IPS-15b (cell line): ENCODE measurements around the gene INTS6L.
A peak's percentile ranks its signal among the peaks of the same experiment; 100 is the strongest.

Experiments used
- H3K27me3 ChIP-seq: one replicate; pipeline ENCODE4 v1.6.1; 2013; ENCODE audit warnings: low read length; ENCODE audit not compliant: control insufficient read depth, insufficient read depth
- H3K36me3 ChIP-seq: one replicate; pipeline ENCODE4 v1.6.1; 2013; ENCODE audit warnings: low read length; ENCODE audit not compliant: control insufficient read depth, insufficient read depth
- H3K4me1 ChIP-seq: one replicate; pipeline ENCODE4 v1.6.1; 2013; ENCODE audit warnings: mild to moderate bottlenecking, low read length; ENCODE audit not compliant: control insufficient read depth, insufficient read depth
- H3K4me3 ChIP-seq: one replicate; pipeline ENCODE4 v1.5.1; 2013; ENCODE audit warnings: low read depth, low read length
- H3K9ac ChIP-seq: one replicate; pipeline ENCODE4 v1.6.1; 2013; ENCODE audit warnings: low read depth, mild to moderate bottlenecking, low read length
- H3K9me3 ChIP-seq: one replicate; pipeline ENCODE4 v1.6.1; 2013; ENCODE audit warnings: mild to moderate bottlenecking, low read length; ENCODE audit not compliant: control insufficient read depth, insufficient read depth

Gene INTS6L, protein sequence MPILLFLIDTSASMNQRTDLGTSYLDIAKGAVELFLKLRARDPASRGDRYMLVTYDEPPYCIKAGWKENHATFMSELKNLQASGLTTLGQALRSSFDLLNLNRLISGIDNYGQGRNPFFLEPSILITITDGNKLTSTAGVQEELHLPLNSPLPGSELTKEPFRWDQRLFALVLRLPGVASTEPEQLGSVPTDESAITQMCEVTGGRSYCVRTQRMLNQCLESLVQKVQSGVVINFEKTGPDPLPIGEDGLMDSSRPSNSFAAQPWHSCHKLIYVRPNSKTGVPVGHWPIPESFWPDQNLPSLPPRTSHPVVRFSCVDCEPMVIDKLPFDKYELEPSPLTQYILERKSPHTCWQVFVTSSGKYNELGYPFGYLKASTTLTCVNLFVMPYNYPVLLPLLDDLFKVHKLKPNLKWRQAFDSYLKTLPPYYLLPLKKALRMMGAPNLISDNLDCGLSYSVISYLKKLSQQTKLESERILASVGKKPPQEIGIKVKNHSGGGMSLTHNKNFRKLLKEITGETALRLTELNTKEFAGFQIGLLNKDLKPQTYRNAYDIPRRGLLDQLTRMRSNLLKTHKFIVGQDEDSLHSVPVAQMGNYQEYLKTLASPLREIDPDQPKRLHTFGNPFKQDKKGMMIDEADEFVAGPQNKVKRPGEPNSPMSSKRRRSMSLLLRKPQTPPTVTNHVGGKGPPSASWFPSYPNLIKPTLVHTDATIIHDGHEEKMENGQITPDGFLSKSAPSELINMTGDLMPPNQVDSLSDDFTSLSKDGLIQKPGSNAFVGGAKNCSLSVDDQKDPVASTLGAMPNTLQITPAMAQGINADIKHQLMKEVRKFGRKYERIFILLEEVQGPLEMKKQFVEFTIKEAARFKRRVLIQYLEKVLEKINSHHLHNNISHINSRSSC

DNA sequence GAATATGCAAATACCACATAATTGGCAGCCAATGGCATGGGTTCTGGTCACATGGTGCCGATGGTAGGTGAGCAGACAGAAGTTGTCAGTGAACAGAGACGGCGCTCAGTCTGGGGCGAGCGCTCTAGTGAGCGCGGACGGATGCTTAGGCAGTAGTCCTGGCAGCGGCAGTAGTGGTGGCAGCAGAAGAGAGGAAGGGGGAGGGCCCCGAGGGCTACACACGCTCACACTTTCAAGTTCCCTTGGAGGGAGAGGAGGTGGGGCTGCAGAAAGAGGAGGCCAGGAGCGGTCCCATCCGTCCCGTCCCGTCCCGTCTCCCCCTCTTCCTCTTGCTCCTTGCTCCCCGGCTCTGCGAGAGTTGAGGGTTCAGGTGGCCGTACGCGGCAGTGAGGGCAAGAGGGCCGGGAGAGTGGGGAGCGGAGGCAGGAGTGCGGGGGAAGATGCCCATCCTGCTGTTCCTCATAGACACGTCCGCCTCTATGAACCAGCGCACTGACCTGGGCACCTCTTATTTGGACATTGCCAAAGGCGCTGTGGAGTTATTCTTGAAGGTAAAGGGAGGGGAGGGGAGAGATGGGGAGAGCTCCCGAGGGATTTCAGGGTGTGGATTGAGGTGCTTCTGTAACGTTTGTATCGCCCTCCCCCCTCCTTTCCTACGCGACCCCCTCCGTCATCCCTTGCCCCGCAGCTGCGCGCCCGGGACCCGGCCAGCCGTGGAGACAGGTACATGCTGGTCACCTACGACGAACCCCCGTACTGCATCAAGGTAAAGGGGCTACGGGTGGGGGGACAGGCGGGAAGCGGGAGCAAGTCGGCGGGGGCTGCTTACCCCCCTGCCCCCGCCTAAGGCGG is at the start of gene INTS6L:
TSS of gene INTS6L (plus strand) at position 108 of the 852 bp plus-strand sequence. CDS start at position 441, 333 bp downstream.
- Histone ChIP-seq H3K36me3 (no peaks in the 10 kb centered on the region), H3K27me3 (no peaks in the 10 kb centered on the region), H3K9me3 (no peaks in the 10 kb centered on the region), H3K9ac (no peak within 1 kb of the TSS), H3K4me1 (no peaks in the 10 kb centered on the region), H3K4me3 (peak within 1 kb of the TSS; percentile 70)

- no peaks in the 10 kb centered on the region for H3K27me3 ChIP-seq
- H3K4me3 ChIP-seq, result no peak overlapping the region
- no peak overlapping the region for H3K9ac ChIP-seq
- no peaks in the 10 kb centered on the region for H3K9me3 ChIP-seq
- no peaks in the 10 kb centered on the region for H3K36me3 ChIP-seq
- H3K4me1 ChIP-seq, result no peaks in the 10 kb centered on the region
Observed at GRCh38 chrX:135476378-135476777, 44.1 kb upstream of the INTS6L start.

DNA sequence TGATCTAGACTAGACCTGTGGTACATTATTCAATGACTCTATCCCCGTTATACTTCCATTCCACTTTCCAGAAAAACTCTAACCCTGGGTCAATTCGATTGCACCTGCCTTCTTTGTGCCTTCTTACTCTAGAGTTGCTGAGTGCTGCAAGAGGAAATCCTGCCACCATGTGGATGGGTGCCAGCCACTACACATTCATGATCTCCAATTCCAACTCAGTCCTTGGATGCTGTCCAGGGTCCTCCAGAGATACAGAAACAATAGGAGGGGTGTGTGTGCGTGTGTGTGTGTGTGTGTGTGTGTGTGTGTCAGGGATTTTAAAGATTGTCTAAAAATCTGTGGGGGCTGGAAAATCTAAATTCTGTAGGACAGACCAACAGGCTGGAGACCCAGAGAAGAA is 42.9 kb upstream of the INTS6L start:
- H3K9me3 ChIP-seq, result no peaks in the 10 kb centered on the region
- no peaks in the 10 kb centered on the region for H3K4me1 ChIP-seq
- no peak overlapping the region for H3K9ac ChIP-seq
- no peaks in the 10 kb centered on the region for H3K27me3 ChIP-seq
- no peak overlapping the region for H3K4me3 ChIP-seq
- H3K36me3 ChIP-seq, result no peaks in the 10 kb centered on the region

DNA sequence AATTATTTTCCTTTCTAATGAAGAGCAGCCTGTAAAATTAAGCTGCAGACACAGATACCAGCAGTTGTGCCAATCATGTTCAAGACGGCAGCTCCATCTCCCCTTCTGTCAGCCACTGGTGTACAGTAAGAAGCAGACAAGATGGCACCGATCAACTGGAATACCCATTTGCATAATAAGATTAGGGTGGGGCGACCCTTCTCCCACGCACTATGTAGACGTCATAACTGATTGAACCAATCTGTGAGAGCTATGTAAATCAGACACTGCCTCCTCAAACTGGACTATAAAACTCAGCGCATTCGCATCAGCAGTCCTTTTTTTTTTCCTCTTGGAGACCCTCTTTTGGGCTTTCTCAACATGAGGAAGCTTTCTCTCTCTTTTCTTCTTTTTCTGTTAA is 40.4 kb upstream of the INTS6L start:
- H3K4me3 ChIP-seq, result no peak overlapping the region
- no peak overlapping the region for H3K9ac ChIP-seq
- H3K9me3 ChIP-seq, result no peaks in the 10 kb centered on the region
- H3K27me3 ChIP-seq, result no peaks in the 10 kb centered on the region
- no peaks in the 10 kb centered on the region for H3K36me3 ChIP-seq
- H3K4me1 ChIP-seq, result no peaks in the 10 kb centered on the region

DNA sequence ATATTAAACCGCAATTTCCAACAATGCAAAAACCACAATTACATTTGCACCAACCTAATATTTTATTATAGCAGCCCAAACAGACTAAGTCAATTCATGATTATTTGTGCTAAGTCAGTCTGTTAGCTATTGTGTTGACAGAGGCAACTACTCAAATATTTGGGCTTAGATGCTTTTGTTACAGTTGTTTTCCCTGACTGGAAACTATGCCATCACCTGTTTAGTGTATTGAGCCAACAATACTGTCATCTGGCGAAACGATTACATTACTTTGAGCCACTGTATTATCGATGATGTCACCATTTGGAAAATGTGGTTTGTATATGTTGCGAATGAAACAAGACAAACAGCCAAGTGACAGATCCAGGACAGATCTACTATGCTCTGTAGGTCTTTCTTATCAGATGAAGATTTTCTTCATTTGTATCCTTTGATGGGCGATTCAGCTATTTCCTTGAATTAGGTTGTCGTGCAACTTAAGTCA is 38.7 kb upstream of the INTS6L start:
- Histone ChIP-seq H3K4me1 (no peaks in the 10 kb centered on the region), H3K9ac (no peak overlapping the region)

GRCh38 chrX:135484641-135485289 is 35.7 kb upstream of the INTS6L start:
- no peak overlapping the region for H3K9ac ChIP-seq
- no peaks in the 10 kb centered on the region for H3K27me3 ChIP-seq
- no peak overlapping the region for H3K4me3 ChIP-seq
- H3K9me3 ChIP-seq, result no peaks in the 10 kb centered on the region
- no peaks in the 10 kb centered on the region for H3K36me3 ChIP-seq
- H3K4me1 ChIP-seq, result no peaks in the 10 kb centered on the region

More for the DNA sequence above, 38.7 kb upstream of the INTS6L start:
- no peaks in the 10 kb centered on the region for H3K9me3 ChIP-seq
- H3K4me3 ChIP-seq, result no peak overlapping the region
- no peaks in the 10 kb centered on the region for H3K36me3 ChIP-seq
- no peaks in the 10 kb centered on the region for H3K27me3 ChIP-seq

- Histone ChIP-seq H3K9me3 (no peaks in the 10 kb centered on the region), H3K27me3 (no peaks in the 10 kb centered on the region), H3K4me3 (no peak overlapping the region), H3K36me3 (no peaks in the 10 kb centered on the region), H3K4me1 (no peaks in the 10 kb centered on the region), H3K9ac (no peak overlapping the region)
Observed at GRCh38 chrX:135489542-135489941, 30.9 kb upstream of the INTS6L start.

DNA sequence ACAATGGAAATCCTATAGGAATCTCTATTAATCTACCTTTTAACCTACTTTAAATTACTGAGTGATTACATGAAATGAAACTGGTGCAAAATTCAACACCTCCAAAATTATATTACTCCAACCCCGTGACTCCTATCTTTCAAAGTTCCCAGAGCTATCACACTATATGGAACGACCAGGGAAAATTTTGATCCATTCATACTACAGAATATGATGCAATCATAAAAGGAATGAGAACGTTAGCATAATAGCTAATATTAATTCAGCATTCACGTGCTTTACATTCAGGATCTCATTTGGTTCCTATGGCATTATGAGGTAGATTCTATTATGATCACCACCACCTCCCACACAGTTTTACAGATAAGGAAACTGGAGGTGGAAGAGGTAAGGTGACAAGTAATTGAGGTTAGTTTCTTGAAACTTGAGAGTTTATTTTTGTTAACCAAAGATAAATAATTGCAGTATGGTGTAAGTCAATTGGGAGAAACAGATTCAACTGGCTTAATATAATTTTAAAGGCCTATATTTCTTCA is 29.4 kb upstream of the INTS6L start:
- no peak overlapping the region for H3K4me3 ChIP-seq
- no peak overlapping the region for H3K9ac ChIP-seq
- no peaks in the 10 kb centered on the region for H3K27me3 ChIP-seq
- no peaks in the 10 kb centered on the region for H3K4me1 ChIP-seq
- H3K36me3 ChIP-seq, result no peaks in the 10 kb centered on the region
- H3K9me3 ChIP-seq, result no peaks in the 10 kb centered on the region

DNA sequence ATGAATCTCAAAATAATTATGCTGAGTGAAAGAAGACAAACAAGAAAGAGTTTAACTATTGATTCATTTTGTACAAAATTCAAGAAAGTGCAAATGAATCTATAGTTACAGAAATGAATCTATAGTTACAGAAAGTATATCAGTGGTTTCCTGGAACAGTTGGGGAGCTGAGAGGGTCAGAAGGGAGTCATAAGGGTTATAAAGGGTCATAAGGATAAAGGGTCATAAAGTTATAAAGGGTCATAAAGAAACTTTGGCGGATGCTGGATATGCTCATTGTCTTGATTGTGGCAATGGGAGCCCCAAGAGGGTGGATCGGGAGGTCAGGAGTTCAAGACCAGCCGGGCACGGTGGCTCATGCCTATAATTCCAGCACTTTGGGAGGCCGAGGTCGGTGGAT is 26.0 kb upstream of the INTS6L start:
- Histone ChIP-seq H3K4me1 (no peaks in the 10 kb centered on the region), H3K27me3 (no peaks in the 10 kb centered on the region), H3K9me3 (no peaks in the 10 kb centered on the region), H3K9ac (no peak overlapping the region), H3K36me3 (no peaks in the 10 kb centered on the region), H3K4me3 (no peak overlapping the region)

DNA sequence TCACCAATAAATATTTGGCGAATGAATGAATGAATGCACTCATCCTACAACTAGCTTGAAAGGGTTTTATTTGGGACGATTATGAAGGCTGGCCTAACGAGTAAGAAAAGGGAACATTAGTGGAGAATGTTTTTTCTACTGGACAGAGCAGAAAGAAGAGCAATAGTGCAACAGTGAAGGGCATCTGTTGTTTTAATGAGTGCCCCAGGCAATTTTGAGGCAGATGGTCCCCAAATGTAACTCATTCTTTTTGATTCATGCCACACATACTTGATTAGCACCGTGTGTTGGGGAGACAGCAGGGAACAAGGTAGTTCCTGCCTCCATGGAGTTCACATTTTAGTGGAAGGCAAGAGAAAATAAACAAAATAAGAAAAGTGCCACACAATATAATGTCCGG is 22.7 kb upstream of the INTS6L start:
- H3K9me3 ChIP-seq, result no peaks in the 10 kb centered on the region
- H3K36me3 ChIP-seq, result no peaks in the 10 kb centered on the region
- no peak overlapping the region for H3K4me3 ChIP-seq
- no peak overlapping the region for H3K9ac ChIP-seq
- no peaks in the 10 kb centered on the region for H3K27me3 ChIP-seq
- no peaks in the 10 kb centered on the region for H3K4me1 ChIP-seq

DNA sequence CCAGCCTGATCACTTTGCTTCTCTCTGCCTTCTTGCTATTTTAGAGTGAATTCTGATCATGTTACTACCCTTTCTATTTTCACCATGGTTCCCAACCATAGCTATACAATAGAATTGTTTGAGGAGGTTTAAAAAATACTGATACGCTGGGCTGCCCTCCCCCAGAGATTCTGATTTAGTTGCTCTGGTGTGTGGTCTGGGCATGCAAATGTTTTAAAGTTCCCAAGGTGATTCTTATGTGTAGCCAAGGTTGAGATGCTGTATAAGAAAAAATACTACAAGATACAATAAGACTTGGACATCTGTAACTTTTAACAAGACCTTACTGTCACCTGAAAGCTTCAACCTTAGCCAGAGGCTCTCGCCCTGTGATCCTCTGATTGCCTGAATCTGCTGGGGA is 22.2 kb upstream of the INTS6L start:
- H3K4me3 ChIP-seq, result no peak overlapping the region
- no peaks in the 10 kb centered on the region for H3K4me1 ChIP-seq
- no peaks in the 10 kb centered on the region for H3K36me3 ChIP-seq
- H3K27me3 ChIP-seq, result no peaks in the 10 kb centered on the region
- H3K9ac ChIP-seq, result no peak overlapping the region
- H3K9me3 ChIP-seq, result no peaks in the 10 kb centered on the region
